GM19397 (cell line): Measurements from ENCODE around the gene SRRD.

Experiments used
- ATAC-seq: cut with Tn5 transposase; IDR thresholded peaks from one replicate; pipeline ENCODE4 v1.9.1; 2021; ENCODE audit warnings: mild to moderate bottlenecking, moderate library complexity; ENCODE audit not compliant: unreplicated experiment

The SRRD gene

DNA sequence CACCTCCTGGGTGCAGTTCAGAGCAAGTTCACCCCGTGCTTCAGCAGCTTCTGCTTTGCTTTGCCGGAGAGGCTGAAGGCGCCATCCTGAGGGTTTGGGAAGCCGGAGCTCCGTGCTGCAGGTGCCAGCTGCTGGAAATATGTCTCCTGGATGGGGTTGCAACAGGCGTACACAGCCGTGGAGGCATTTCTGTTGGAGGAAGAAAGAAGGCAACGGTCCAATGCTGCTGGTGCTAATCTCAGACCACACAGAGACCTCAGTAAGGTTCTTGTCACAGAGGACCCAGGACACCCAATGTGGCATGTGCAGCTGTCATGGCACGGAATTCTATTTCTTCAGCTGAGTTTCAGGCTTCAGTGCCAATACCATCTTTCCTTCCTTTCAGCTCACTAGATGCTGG lies 30.5 kb upstream of the SRRD start:
- no peak for ATAC-seq

DNA sequence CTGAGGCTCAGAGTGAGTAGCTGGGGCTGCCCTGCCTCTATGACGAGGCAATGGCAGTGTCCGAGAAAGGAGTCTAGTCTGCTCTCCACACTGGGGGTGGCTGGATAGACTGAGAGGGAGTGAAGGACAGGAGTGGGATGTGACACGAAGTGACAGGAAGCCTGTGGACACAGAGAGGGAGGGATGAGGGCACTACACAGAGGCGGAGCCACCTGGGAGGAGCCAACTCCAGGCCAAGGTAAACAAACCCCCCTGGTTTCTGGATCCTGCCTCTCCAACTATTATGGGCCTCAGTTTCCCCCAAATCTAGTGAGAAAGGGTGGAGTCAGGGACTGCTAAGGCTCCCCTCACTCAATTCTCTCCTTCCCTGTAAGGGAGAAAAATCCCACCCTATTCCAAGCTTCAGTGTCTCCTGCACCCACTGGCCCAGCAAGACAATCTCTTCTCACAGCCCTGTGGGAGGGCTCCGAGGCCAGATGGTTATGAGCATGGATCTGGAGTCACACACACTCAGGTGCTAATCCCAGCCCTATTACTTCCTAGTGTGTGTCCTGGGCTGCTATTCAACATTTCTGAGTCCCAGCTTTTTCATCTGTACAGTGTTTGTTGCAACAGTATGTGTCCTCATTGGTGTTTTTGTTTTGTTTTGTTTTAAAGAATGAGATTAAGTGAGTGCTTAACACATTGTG lies 29.7 kb upstream of the SRRD start:
- no peak for ATAC-seq

DNA sequence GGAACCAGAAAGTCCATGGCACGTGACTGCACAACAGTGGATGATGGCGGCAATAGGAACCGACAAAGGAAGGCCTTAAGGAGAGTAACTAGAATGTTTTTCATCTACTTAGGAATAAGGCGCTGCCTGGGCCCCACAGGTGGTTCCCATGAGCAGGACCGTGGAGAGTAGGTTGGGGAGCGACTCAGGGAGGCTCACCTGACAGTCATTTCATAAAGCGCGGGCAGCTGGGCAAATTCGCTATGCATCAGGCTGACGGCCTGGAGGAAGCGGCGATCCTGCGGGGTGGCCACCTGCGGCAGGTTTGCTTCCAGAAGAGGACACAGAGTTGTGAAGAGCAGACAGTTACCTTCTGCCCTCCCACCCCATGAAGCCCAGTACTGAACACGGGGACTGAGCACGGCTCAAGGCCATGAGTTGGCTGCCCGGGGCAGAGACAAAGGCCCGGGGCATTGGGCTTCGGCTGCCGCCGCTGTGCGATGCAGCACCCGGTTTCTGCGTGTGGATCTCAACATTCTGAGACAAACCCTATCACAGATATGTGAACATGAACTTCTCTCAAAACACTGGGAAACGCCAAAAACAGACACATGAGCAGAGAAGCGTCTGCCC lies 25.9 kb upstream of the SRRD start:
- ATAC-seq, result no peak

DNA sequence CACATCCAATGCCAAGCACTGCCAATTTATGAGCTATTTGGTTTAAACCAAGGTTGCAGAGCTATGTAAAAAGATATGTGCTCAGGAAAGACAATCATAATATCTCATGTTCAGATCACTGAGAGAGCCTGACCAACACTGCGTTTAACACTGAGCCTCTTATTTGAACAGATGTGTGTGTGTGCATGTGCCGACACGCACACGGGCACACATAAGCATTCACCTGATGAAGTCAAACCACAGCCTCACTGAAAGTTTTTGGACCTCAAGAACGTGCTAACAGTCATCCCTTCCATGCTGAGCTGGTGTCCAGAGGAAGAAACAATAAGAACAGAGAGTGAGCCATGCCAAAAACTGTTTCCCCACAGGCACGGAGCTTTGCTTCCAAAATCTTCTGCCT lies 23.5 kb upstream of the SRRD start:
- no peak for ATAC-seq

DNA sequence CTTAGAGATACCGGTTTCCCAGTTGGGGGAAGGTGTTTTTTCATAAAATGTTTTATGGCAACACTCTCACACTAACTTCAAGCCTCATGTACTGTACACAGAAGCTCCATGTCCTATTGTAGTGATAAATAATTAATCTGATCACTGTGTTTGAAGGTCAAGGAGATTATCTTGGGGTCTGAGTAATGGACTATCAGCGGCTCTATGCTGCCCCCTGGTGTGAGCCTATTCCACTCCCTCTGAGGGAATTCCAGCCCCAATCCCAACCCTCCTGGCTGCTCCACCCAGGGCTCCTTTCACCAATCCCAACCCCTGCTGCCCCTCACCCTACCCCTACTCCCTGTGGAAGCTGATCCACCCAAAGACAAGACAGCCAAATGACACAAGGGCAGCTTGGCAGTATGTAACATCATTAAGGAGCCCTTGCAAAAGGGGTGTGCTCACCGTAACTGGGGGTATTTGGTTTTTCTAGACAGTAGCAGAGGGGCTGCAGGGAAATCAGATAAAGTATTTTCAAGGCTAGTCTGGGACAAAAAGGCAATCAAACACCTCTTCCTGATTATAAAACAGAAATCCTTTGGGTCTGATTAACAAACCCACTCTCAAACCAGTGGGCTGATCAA lies 22.4 kb upstream of the SRRD start:
- no peak for ATAC-seq

DNA sequence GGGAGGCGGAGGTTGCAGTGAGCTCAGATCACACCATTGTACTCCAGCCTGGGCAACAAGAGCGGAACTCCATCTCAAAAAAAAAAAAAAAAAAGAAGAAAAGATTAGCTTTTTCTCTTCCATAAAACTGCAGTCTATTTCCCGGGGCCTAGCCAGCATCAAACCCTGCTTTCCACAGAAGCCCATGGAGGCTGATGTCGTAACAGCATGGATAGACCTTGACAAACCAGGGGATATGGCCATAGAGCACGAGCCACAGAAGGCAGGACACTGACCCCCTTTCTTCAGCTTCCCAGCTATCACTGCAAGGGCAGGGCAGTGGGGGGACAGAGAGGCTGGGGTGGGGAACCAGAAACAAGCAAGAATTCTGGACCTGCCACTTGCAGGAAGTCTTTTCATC lies 21.6 kb upstream of the SRRD start:
- no peak for ATAC-seq

DNA sequence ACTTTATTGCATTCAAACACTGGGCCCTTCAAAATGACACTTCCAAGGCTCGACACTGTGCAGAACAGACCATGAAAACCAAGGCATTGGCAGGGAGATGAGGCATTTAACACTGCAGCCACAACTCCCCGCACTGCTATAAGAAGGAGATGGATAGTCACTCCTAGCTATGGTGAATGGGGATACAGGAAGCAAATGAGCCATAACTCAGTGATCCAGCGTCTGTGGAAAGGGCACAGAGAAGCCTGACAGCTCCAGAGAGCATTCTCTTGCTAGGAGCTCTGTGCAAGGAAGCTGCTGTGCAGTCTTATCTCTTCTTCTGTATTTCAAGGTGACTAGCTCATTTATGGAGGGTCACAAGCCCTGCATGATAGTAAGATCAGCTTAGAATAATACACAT lies 21.0 kb upstream of the SRRD start:
- ATAC-seq, result no peak

DNA sequence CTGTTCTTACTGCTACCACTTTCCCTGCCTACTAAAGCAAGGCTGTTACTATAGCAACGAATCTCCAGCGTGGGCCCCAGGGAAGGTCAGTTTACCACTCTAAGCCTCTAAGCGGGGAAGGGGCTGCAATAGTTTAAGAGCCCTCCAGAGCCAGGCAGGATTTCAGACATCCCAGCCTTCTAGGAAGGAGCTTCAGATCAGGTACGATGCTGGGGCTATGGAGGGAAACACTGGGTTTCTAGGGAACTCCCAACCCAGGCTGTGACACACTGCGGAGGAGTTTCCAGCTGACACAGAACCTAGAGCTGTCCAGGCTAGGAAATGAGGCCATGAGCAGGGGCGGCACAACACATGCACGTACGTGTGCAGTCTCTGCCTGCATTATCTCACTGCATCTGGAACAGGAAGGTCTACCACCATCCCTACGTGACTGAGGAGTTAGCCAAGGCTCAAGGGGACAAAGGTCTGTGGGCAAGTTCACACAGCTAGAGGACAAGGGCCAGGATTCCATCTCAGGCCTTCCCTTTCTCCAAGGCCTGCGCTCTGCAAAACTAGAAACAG lies 20.5 kb upstream of the SRRD start:
- no peak for ATAC-seq

DNA sequence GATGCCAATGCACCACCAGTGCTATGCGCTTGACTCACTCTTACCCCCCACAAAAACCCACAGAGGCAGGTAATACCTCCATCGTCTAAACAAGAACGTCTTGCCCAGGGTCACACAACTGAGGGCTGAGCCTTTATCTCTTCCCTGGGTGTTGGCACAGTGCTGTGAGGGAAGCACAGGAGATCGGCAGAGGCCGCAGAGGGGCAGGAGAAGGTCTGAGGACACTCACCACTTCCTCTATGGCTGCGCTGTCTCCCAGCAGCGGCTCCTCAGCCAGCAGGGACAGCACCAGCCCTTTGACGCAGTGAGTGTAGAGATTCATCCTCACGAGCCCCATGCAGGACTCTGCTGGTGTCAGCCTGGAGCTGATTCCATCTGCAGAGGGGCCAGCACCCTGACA lies 20.0 kb upstream of the SRRD start:
- ATAC-seq, result no peak

DNA sequence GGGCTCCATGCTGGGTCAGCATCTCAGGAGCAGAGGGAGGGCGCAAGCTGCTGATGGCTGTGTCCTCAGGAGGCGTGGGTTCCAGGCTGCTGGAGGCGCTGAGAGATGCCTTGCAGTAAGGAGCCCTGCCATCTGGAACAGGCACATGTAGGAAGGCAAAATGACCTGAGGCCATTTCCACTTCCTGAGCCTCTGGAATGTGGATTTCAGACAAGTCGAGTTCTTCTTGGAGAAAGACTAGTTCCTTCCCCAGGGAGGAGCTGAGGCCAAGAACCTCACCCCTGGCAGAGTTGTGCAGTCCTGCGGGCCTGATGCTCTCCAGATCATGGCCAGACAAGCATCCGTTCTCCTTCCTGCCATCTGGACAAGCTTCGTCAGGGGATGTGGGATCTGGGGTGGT lies 19.4 kb upstream of the SRRD start:
- no peak for ATAC-seq

DNA sequence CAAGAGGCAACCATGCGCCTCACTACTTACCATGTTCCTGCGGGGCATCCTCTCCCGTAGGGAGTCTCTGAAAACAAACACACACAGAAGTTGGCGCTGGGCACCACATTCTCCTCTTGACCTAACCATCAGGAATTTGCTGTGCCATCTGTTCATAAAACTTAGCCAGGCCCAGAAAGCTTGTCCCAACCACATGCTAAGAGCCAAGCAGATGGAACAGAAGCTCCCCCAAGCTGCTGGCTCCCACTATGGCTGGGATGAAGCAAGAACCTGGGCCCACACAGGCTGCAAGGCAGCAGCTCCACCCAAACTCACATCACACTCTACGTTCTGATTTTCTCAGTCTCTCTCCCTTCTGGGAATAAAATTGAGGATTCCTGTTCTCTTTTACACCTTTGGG lies 17.5 kb upstream of the SRRD start:
- ATAC-seq, result no peak

DNA sequence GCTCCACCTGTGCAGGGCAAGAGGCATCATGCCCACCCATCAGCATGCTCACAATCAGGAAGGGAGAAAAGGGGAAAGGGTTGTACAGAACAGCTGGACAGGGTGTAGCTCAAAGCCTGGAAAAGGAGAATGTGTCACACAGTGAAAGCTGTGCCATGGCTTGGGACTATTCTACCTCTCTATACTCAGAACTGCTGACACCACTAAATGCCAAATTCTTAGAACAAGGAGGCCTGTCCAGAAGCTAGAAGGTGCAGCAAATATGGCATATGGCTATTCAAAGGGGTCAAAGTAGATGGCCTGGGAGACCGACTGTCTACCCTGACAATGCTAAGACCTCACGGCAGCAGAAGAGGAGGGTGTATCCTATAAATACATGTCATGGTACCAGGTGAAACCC lies 12.9 kb upstream of the SRRD start:
- no peak for ATAC-seq

DNA sequence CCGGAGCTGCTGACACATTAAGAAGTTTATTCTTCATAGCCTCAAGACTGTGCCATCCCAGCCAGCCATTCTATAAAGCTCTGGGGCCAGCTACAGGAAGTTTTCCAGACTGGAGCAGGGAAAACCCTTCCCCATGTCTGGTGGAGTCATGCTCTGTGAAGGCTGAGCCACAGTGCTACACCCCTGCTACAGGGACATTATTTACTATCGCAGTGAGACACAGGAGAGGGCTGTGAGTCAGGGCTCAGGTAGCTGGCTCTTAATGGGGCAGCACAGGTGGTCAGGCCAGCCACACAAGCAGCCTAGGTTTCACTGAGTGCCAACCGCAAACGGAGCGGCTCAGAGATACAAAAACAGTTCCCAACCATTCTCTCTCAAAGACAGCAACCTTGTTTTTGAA lies 12.2 kb upstream of the SRRD start:
- no peak for ATAC-seq

DNA sequence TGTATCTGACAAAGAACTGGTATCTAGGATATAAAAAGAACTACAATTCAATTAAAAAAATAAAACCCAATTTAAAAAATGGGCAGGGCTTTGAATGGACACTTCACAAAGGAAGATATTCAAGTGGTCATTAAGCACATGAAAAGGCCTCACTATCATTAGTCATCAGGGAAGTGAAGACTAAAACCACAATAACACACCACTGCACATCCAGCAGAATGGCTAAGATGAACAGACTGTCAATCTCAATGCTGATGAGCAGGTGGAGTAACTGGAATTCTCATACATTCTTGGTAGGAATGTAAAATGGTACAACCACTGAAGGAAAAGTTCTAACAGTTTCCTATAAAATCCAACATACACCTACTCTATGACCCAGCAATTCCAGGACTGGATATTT lies 9.0 kb upstream of the SRRD start:
- ATAC-seq, result no peak

DNA sequence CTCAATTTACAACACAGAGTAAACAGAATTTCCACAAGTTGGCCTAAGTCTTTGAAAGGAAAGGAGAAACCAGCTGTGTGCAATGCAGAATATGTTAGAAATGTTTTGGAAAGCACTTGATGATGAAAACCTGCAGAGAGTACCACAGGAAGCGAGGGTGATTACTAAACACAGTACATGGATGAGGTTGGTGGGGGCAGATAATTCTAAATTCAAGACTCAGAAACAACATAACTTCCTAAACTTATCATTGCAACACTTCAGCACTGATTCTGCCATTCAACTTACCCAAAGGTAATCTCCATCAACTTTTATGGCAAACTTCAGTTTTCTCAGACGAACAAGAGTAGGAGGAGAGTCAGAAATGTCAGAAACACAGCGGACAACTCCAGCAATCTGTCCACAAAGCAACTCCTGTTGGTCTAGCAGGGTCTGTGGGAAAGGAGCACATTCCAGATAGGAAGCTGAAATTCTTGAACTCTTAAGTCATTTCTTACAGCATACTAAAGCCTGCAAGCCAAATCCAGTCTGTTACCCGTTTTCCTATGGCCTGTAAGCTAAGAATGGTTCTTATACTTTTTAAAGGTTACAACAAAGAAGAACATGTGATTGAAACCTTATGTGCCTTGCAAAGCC lies 6.9 kb upstream of the SRRD start:
- no peak for ATAC-seq

DNA sequence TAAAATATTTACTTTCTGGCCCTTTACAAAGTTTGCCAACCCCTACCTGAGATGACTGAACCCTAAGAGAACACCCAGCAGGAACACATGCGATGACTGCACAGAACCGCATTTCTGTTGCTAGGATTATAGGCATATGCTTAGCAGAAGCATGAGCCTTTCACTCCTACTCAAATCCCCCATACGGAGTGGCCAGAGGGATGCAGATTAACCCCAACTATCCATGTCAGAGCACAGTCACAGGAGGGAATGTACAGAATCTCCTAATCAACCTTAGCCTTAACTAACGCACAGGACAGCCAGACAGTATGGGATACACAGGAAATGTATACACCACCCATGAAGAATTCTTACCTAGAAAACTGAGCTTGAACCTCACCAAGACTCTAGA lies 6.3 kb upstream of the SRRD start:
- ATAC-seq, result no peak

DNA sequence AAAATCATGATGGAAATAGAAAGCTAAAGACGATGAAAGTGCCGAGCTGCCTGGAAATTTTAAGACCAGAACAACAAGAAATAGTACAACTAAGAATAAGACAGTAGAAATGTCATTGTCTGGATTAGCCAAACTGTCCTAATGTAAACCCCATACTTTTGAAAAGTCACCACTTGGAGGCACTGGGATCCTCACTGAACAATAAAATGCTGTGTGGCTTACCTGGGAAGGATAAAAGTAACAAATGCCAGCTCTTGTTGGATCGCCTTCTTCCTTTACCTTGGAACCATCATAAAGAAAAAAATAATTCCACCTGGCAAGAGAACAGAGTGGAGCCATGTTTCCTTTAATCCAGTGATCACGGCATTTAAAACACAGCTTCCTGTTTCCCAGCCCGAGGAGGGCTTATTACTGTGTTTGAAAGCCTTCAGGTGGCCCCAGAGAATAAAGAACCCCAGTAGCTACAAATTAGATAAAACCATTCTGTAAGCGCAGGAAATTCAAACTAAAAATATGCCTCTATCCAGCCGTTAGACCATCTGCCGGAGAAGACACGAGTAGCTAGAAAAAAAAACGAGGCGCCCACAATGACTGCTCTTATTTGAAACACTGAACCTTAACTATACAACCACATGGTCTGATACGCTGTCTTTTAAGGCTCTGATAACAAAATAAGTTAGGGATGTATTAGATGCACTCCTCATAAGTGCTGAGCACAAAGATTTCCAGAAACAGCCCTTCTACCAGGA lies 4.5 kb upstream of the SRRD start:
- no peak for ATAC-seq

DNA sequence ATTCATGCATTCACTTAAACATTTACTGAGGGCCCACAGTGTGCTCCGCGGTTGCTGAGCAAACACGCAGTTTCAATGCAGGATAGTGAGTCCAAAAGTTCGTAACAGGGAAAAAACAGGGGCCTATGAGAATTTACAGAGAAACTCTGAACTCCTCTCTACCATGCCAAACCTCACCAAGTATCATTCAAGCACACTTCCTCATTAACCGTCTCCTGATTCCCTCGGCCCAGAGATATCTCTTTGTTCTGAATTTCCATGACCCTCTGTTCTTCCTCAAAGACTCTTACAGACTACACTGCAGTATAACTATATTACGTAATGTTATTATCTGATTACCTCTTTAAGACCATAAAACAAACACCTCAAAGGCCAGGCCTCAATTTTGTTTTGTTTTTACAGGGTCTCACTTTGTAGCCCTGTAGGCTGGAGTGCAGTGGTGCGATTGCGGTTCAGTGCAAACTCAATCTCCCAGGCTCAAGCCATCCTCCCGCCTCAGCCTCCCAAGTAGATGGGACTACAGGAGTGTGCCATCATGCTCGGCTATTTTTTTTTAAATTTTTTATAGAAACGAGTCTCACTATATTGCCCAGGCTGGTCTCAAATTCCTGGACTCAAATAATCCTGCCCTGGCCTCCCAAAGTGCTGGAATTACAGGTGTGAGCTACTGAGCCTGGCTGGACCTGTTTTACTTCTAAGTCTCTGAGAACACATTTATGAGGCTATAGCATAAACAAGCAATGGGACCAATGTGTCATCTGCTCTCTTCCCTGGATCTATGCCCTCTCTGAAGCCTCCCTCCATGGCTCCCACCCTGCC lies 3.7 kb upstream of the SRRD start:
- no peak for ATAC-seq

DNA sequence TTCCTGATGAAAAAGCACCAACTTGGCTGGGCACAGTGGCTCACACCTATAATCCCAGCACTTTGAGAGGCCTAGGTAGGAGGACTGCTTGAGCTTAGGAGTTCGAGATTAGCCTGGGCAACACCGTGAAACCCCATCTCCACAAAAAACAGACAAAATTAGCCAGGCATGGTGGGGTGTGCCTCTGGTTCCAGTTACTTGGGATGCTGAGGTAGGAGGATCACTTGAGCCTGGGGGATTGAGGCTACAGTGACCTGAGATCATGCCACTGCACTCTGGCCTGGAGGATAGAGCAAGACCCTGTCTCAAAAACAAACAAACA lies 3.1 kb upstream of the SRRD start:
- no peak for ATAC-seq

DNA sequence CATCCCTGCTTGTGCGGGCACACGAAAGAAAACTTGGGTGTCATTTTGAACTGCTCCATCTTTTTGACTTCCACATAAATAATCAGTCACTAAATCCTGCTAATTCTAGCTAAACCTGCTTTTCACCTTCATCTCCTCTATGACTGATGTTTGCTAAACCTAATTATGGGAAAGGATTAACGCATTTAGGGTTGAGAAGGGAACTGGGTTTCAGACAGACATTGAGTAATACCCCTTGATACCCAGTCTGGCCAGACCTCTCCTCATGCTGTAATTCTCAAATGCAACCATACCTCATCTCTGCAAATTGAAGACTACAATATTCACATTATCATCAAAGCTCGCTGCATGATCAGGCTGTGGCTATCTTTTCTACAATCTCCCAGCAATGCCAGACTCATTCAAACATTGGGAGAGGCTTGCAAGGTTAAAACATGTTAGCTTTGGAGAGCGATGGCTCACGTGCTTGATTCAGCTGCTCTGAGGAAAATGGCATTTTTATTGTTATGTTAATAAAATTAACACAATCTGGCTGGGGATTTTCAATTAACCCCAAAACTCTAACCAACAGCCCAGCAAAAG lies 2.5 kb upstream of the SRRD start:
- ATAC-seq, result no peak
